ENCODE results near the gene SNAI3.

The SNAI3 gene

DNA sequence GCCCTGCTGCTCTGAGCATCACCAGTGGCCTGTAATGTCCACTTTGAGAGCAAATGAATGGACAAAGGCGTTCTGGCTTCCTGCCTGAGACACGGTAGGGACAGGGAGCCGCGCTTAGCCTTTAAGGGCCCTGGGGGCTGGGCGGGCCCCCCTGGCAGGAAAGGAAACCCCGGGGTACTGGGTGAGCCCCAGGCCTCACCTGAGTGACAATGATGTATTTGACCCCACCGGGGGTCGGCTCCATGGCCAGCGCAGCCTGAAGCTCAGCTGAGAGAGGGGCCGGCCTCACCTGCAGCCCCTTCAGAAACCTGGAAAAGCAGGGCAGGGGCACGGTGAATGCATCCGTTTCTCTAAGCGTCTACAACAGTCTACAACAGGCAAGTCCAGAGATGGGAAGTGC, 33.2 kb downstream of the SNAI3 start:
- FAIRE-seq (no peak), DNase-seq (ENCODE audit: insufficient read length, low spot score) (no peak)

DNA sequence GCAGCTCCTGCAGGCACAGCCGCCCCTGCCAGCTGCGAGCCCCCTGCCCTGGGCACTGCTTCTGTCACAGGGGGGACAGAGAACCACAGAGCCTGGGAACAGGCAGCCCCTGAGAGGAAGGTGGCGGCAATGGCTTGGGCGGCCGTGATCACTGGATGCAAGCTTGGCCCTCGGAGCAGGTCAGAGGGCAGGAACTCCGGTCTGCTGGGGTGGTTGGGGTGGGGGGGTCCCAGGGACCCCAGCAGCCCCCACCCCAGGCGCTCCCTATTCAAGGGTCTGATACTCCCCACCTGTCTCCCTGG, 33.6 kb downstream of the SNAI3 start:
- no peak for FAIRE-seq
- DNase-seq (ENCODE audit: insufficient read length, low spot score) = no peak

DNA sequence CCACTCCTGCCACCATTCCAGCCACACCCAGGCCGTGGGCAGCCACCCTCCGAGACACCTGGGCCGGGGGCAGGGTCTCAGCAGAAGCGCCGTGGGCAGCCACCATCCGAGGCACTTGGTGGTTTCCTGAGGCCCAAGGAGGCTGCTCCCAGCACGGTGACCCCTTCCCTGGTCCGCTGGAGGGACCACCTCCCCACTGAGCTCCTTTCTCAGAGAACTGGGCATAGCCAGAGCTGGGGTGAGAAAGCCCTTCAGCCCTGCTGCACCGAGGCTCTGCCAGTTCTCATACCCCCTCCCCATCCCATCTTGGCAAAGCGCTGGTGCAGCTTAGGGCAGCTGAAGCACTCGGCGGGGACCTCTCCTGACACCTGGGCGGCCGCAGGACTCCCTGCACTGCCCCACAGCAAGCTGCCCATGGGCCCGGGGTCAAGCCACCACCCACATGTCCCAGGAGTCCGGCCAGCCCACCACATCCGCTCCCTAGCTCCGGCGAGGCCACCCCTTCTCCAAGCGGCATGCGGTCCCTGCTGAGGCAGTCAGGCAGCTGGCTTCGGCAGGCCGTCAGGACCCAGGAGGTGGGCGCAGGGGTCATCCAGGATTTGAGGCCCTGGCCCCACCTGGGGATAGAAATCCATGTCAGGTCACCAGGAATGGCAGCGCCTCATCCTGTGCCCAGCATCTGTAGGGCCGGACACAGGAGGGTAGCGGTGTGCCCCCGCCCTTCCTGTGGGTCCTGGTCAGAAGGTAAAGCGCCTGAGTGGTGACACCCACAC, 34.1 kb downstream of the SNAI3 start:
- no peak for FAIRE-seq
- DNase-seq (ENCODE audit: insufficient read length, low spot score) = no peak

DNA sequence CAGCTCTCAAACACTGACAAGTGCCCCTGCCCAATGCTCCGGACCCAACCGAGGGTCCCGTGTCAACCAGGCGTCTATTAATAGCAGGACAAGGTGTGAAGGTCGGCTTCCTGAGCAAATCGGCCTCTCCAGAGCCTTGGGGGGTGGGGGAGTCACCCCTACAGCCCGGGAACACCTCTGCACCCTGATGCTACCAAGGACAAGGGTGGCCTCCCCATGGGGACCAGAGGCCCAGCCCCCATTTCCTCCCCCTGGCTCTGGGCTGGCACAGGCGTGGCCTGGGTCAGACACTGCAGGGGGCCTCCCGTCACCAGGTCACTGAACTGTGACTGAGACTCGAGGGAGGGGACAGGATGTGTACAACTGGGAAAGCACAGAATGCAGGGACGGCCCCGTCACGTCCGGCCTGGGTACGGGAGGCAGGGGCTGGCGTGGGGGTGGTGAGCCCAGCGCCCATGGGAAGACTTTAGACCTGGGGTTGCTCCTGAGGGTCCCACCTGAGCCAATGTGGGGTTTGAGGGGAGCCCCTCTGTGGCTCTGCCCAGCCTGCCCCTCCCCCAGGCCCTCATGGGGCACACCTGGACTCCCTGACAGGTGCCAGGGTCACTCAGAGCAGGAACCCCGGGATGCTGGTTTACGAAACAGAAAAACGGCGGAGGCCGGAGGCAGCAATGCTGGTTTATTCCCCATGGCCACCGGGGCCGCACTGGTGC, 34.9 kb downstream of the SNAI3 start:
- FAIRE-seq (peak; percentile 62), DNase-seq (ENCODE audit: insufficient read length, low spot score) (no peak)

DNA sequence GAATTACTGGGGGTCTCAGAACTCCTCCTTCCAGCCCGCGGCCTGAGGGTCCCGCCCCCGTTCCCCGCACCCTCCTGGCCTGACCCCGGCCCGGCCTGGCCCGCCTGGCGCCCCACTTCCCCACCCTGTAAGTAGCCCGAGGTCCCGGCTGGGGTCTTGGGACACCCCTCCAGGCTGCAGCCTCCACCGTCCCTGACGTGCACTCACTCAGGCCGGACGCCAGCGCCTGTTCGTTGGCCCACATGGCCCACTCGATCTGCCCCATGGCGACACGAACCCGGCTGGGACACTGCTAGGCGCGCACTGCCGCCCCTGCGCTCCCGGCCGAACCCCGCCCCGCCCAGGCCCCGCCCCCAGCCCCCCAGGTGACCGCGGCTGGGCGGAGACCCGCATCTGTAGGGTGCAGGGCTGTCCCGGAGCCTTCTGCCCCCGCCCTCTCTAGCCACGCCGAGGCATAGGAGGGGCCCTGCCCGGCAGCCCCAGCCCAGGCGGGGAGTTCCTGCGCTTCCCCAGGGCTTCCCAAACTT, 35.5 kb downstream of the SNAI3 start, which contains the start of gene CYBA:
TSS of gene CYBA (minus strand) at position 305 of the 527 bp plus-strand sequence. CDS start at position 265, 40 bp downstream.
- DNase-seq (ENCODE audit: insufficient read length, low spot score) (peak; percentile 93), FAIRE-seq (no peak)

DNA sequence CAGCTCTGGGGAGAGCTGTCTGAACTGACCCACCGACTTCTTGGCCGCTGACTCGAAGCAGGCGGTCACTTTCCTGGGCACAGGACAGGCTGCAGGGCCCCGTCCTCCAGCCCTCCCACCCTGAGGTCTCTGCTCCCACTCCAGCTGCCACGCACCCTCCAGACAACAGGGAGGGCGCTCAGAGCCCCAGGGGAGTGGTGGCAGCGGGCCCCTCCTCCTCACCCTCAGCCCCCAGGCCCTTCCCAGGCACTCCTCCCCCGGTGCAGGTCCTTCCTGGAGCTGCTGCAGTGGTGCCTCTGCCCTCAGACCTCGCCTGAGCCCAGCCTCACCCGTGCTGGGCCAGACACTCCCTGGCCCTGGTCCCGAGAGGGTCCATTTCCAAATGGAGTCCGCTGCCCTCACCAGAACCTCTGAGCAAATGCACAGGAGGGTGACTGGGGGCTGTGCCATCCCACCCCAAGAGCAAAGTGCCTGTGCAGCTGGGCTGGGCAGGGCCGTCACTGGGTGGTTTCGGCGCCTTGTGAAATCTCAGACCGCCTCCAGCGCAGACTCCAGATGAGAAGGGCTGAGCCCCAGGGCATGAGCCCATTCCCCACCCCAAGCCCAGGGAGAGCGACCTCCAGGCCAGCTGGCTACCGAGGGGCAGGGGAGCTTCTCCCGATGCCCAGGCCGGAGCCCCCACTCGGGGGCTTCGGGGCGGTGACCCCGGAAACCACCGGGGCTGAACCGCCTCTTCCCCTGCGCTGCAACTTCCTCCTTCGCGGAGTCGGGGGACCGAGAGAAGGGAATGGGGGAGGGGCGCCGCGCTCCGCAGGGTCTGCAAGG, 36.2 kb downstream of the SNAI3 start:
- FAIRE-seq (peak; percentile 9), DNase-seq (ENCODE audit: insufficient read length, low spot score) (no peak)

DNA sequence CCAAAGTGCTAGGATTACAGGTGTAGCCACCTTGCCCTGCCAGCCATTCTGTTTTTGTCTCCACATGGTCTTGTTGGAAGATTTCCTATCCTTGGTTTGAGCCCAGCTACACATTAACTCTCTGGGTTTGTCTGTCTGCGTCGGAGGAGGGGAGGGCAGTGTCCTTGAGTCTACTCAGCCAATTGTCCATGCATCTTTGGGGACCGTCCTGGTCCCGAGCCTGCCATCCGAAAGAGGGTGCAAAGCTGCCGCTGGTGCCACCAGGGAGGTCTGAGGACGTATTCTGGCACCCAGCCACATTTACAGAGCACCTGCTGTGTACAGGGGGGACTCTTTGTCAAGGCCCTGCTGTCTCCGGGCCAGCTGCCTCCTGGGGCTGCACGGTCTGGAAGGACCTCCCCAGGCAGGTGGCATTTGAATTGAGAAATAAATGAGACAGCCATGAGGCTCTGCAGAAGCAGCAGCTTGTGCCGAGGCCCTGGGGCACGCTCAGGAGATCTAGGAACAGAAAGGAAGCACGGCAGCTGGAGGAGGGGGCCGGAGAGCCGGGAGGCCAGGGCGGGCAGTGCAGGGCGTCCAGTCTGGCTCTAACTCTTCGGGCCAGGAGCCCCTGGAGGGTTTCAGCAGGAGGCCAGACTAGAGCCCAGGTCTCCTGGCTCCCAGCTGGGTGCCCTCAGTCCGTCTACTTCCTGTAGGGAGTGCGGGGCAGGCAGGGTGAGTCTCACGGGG, 36.9 kb downstream of the SNAI3 start:
- DNase-seq (ENCODE audit: insufficient read length, low spot score) (no peak), FAIRE-seq (no peak)

DNA sequence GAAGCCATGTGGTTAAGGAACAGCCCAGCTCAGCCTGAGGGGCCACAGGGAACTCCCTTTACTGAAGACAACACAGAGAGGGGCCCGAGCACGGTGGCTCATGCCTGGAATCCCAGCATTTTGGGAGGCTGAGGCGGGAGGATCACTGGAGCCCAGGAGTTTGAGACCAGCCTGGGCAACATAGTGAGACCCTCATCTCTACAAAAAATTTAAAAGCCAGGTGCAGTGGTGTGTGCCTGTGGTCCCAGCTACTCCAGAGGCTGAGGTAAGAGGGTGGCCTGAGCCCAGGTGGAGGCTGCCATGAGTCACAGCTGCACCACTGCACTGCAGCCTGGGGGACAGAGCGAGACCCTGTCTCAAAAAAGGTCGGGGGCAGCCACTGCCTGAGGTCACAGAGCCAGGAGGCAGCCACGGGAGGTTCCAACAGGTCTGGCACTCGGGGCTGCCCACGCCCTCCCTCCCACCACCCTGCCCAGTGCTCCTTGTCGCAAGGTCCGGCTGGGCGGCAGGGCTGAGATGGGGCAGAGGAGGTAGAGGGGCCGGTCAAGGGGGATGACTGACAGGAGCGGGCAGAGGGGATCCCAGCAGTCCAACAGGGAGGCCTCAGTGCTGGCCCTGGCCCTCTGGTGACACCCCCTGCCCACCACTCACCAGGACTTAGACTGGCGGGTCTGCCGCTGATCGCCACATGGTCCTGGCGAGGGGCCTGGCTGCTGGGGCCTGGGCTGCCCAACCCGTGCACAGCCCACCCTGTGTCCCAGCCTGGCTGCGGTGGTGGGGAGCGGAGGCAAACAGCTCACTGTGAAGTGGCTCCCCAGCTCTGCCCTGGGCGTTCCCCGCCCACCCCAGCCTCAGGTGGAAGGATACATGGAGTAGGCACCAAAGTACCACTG, 38.9 kb downstream of the SNAI3 start:
- DNase-seq (ENCODE audit: insufficient read length, low spot score) (no peak), FAIRE-seq (no peak)

DNA sequence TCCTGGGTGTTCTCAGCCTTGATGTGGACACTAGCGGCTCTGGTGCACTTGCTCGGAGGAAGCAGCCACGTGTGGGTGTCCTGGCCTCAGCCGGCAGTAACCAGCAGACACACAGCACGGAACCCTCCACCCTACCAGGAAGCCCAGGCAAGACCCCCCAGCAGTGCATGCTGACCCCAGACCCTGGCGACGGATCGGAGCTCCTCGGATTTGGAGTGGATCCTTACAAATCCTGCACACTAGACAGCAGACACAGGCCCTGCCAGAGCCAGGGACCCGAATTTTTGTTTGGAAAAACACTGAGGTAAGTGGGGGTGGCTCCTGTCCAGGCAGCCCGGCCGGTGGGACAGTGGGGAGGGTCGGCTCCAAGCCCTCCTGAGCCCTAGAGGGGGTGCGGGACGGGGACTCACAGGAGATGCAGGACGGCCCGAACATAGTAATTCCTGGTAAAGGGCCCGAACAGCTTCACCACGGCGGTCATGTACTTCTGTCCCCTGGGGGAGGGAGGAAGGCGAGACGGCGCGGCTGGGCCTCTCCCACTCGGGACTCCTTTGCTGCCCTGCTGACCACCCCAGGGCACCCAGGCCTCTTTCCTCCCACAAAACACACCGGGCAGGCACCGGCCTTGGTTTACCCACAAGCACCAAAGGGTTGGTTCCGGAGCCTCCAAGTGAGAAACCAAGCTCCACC, 39.8 kb downstream of the SNAI3 start:
- FAIRE-seq (no peak), DNase-seq (ENCODE audit: insufficient read length, low spot score) (no peak)

DNA sequence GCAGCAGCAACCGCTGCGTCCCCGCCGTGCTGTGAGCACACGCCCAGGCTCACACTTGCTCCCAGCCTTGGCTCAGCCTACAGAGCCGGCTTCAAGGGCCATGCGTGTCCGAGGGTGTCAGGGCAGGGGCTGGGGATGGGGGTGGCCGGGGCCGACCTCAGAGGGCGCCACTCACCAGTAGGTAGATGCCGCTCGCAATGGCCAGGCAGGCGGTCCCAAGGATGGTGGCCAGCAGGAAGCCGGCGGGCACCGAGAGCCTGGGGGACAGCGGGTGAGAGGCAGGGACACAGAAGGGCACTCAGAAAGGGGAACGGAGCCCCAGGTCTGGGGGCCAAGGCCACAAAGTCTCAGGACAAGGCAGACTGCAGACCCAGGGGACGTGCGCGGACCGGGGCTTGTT, 40.4 kb downstream of the SNAI3 start:
- DNase-seq (ENCODE audit: insufficient read length, low spot score) (no peak), FAIRE-seq (no peak)

DNA sequence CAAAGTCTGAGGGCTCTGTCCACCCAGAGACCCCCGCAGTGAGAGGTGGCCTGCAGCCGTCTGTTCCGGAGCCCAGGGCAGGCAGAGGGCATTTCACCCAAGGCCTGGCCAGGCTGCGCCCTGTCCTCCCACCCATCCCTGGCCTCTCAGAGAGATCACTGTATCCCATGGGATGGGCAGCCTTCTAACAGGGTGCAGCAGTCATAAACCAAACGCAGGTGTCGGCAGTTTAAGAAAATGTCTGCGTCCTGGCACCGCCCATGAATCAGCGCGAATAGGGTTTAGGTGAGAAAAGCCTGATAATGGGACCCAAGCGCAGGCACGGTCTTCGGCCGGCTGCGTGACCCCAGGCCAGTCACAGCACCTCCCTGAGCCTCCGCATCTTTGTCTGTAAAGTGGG, 40.9 kb downstream of the SNAI3 start:
- FAIRE-seq (no peak), DNase-seq (ENCODE audit: insufficient read length, low spot score) (no peak)

DNA sequence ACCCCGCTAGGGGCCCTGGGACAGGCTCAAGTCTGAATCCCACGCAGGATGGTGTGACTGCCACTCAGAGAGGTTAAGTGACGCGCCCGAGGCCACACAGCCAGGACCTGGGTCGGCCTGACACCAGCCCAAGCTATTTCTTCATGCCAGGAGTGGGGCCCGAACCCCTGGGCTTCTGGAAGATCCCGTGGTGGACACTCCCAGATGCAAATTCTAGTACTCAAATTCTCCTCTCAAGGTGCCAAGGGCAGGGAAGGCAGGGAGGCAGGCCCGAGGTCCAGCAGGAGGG, 42.7 kb downstream of the SNAI3 start:
- FAIRE-seq (no peak), DNase-seq (ENCODE audit: insufficient read length, low spot score) (no peak)

DNA sequence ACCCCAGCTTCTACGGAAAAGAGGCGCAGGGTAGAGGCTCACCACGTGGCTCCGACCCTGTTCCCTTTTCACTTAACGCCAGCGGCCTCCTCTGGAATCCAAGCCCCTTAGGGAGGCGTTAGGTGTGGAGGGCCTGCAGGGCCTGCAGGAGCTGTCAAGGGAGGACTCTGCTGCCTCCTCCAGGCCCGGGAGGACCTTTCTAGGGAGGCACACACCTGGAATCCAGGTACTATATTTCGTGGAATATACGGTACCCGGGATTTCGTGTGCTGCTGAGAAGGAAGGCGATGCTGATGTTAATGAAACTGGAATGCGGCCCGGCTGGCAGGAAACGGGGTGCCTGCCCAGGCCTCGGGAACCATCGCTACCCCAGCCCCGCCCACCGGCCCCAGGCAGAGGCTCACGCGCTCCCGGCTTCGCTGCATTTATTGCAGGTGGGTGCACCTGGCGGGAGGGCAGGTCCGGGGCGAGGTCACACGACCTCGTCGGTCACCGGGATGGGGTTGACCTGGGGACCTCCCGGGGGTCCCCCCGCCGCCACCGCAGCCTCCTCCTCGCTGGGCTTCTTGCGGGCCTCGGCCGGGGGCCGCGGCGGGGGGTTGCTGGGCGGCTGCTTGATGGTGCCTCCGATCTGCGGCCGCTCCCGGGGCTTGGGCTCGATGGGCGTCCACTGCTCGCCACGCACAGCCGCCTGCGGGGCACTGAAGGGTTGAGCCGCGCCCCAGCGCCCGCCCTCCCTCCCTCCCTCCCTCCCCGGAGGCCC, 43.2 kb downstream of the SNAI3 start:
- DNase-seq (ENCODE audit: insufficient read length, low spot score) (no peak), FAIRE-seq (no peak)

DNA sequence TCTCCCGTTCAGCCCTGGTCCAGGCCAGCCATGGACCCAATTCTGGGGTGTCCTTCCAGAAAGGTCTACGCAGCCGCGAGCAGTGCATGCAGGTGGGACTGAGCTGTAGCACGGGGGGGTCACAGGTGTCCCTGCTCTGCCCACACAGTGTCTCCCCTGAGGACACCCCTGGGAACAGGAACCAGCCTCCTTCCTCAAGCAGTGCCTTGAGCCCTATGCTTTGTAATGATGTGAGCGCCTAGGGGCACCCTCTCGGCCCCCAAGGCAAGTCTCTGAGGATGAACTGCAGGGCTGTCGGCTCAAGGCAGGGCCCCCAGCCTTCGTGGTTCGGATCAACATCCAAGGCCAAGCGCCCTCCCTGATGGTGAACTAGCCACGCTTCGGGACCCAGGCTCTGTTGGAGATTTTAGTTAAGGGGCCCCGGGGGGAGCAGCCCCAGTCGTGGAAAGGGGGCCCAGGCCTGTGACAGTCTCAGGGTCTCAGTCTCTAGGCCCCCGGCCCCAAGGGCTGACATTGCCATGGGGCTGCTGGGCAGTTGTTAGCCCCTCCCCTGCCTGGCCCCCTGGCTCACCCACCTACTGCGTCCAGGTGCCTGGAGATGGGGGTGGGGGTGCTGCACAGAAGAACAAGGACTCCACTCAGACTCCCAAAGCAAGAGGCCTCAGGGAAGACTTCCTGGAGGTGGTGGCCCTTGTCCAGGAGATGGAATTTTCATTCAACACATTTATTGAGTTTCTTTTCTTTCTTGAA, 45.6 kb downstream of the SNAI3 start:
- FAIRE-seq = no peak

DNA sequence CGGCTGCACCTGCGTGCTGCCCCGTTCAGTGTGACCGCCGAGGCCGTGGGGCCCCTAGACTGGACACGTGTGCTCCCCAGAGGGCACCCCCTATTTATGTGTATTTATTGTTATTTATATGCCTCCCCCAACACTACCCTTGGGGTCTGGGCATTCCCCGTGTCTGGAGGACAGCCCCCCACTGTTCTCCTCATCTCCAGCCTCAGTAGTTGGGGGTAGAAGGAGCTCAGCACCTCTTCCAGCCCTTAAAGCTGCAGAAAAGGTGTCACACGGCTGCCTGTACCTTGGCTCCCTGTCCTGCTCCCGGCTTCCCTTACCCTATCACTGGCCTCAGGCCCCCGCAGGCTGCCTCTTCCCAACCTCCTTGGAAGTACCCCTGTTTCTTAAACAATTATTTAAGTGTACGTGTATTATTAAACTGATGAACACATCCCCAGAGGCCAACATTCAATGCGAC, 46.2 kb downstream of the SNAI3 start:
- no peak for DNase-seq (ENCODE audit: insufficient read length, low spot score)
- no peak for FAIRE-seq

More for the DNA sequence above, 45.6 kb downstream of the SNAI3 start:
- no peak for DNase-seq (ENCODE audit: insufficient read length, low spot score)

DNA sequence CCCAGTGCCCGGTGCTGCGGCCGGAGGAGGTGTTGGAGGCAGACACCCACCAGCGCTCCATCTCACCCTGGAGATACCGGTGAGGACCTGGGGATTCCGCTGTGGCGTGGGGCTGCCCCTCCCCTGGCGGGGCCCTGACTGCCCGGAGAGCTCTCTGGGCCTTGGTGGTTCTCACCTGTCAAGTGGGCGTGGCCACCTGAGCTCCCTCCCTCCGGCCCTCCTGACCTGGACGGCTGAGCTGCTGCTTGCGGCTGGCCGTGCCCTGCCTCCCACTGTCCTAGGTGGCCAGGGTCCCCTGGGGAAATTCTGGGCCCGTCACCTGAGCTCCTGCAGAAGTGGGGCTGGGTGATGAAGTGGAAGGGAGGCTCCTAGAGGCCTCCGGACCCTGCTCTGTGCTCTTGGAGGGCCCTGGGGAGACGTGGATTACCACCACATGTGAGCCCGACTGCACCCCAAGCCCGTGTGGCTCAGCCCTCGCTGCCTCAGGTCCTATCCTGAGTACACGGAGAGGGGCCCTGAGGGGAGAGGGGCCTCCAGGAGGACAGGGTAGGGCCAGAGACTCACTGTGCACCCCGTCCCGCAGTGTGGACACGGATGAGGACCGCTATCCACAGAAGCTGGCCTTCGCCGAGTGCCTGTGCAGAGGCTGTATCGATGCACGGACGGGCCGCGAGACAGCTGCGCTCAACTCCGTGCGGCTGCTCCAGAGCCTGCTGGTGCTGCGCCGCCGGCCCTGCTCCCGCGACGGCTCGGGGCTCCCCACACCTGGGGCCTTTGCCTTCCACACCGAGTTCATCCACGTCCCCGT, 46.9 kb downstream of the SNAI3 start:
- no peak for FAIRE-seq
- DNase-seq (ENCODE audit: insufficient read length, low spot score) = no peak
